Uterus (tissue), 4 donors: ENCODE measurements around the gene TTPAL. TPM values are rescaled to one million over a fixed set of nuclear protein-coding genes. Genes with fewer than 3 reads are reported as not detected.

Experiments
- DNase-seq, 2 donors: peaks; one replicate each; pipeline ENCODE4 v3.0.0-alpha.2; 2019 to 2020
- H3K27ac ChIP-seq, 2 donors: fragments of 200-600 bp; sonication (generic); 1 replicate in 1 of 2; 2 replicates in 1 of 2; pipeline ENCODE4 v1.5.1; 2016 to 2018
- H3K27me3 ChIP-seq, 2 donors: fragments of 200-600 bp; sonication (generic); one replicate each; pipeline ENCODE4 v1.5.1; 2018 to 2019; ENCODE audit warnings: control low read depth in 1 of 2
- H3K36me3 ChIP-seq, 2 donors: fragments of 200-600 bp; sonication (generic); one replicate each; pipeline ENCODE4 v1.5.1; 2019; ENCODE audit warnings: control low read depth in 1 of 2
- H3K4me1 ChIP-seq, 2 donors: fragments of 200-600 bp; sonication (generic); one replicate each; pipeline ENCODE4 v1.5.1; 2018 to 2019; ENCODE audit warnings: control low read depth in 1 of 2
- H3K4me3 ChIP-seq, 2 donors: fragments of 200-600 bp; sonication (generic); 1 replicate in 1 of 2; 2 replicates in 1 of 2; pipeline ENCODE4 v1.5.1; 2018 to 2019; ENCODE audit warnings: mild to moderate bottlenecking in 1 of 2
- H3K9me3 ChIP-seq, 2 donors: fragments of 200-600 bp; sonication (generic); one replicate each; pipeline ENCODE4 v1.5.1; 2019; ENCODE audit warnings: control low read depth in 1 of 2
- CTCF ChIP-seq, 4 experiments: fragments of 200-600 bp in 2 of 4; fragments of 450-650 bp in 2 of 4; sonication (generic) in 2 of 4; IDR thresholded peaks; one replicate each; pipeline ENCODE4 v1.5.1; 2016 to 2019; ENCODE audit warnings: antibody characterized with exemption in 4 of 4, mild to moderate bottlenecking in 2 of 4, moderate library complexity in 1 of 4
- POLR2A ChIP-seq, 2 donors: fragments of 450-650 bp; IDR thresholded peaks; one replicate each; pipeline ENCODE4 v1.6.1; 2016; ENCODE audit warnings: antibody characterized with exemption in 2 of 2, mild to moderate bottlenecking in 1 of 2, moderate library complexity in 1 of 2
- intact Hi-C: fragments of 100-400 bp; cut with DNase I; formaldehyde crosslinking; loops from one replicate; pipeline ENCODE4 v1.15.1; 2023; ENCODE audit warnings: low total_unique reads
- total RNA-seq, 4 donors: library from RNA; depleted of rRNA in 3 of 4; stranded (reverse); fragments of >200 nt in 3 of 4; gene quantifications; one replicate each; pipeline versions ENCODE4 v1.1.0 to v1.2.4, GENCODE V29; 2014 to 2023
- donor health status: DM: yes; HTN: yes; CAD: no.

Gene TTPAL
- total RNA-seq, 4 donors from 2014 or later = 4.9 to 18.2 (median 10.0) TPM

- TF ChIP-seq CTCF (IDR thresholded peaks at IDR 0.05) (no peak), POLR2A (IDR thresholded peaks at IDR 0.05) (no peak)
- intact Hi-C loops = no loop called here
- Histone ChIP-seq H3K36me3 (no peaks in the 10 kb centered on the region), H3K27me3 (peaks cover 0 to 3% of the 10 kb centered on the region in 2 donors), H3K27ac (no peak overlapping the region), H3K4me1 (no peaks in the 10 kb centered on the region), H3K9me3 (no peaks in the 10 kb centered on the region), H3K4me3 (no peak overlapping the region)
- no peak for DNase-seq
These were observed 44.6 kb upstream of the TTPAL start for GRCh38 chr20:44431118-44431501.

GRCh38 chr20:44431502-44432234 lies 44.0 kb upstream of the TTPAL start:
- Histone ChIP-seq H3K4me1 (no peaks in the 10 kb centered on the region), H3K27me3 (peaks cover 0 to 3% of the 10 kb centered on the region in 2 donors), H3K4me3 (no peak overlapping the region), H3K27ac (no peak overlapping the region), H3K36me3 (no peaks in the 10 kb centered on the region), H3K9me3 (no peaks in the 10 kb centered on the region)
- intact Hi-C loops = no loop called here
- DNase-seq = no peak
- TF ChIP-seq CTCF (IDR thresholded peaks at IDR 0.05) = no peak
- no peak for TF ChIP-seq POLR2A (IDR thresholded peaks at IDR 0.05)

DNA sequence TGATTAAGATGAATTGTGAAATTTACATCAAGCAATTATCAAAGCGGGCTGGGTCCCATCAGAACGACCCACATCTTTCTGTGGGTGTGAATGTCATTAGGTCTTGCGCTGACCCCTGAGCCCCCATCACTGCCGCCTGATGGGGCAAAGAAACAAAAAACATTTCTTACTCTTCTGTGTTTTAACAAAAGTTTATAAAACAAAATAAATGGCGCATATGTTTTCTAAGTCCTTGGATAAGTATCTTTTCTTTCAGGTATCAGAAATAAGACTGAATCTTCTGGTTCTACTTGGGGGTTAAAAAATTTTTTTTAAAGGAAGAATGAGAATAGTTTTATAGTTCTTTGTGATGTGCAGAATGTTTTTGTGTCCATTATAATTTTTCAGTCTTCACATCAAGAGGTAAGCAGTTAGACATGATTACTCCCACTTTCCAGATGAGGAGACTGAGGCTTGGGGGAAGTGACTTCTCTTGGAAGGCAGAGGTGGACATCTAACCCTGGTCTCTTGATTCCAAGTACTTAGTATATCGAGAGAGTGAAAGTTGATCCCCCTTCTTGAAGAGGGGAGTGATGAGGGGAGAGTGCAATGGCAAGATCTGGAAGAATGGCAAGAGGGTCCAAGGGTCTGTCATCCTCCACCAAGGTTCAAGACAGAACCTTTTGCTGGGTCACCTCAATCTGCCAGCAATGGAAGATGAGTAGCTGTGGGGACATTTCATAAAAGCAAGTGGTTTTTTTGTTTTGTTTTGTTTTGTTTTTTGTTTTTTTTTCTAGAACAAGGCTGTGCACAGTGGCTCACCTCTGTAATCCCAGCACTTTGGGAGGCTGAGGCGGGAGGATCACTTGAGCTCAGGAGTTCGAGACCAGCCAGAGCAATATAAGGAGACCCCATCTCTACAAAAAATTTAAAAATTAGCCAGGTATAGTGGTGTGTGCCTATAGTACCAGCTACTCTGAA lies 42.8 kb upstream of the TTPAL start:
- Histone ChIP-seq H3K36me3 (no peaks in the 10 kb centered on the region), H3K27me3 (peaks cover 0 to 3% of the 10 kb centered on the region in 2 donors), H3K9me3 (no peaks in the 10 kb centered on the region), H3K4me3 (no peak overlapping the region), H3K4me1 (no peaks in the 10 kb centered on the region), H3K27ac (no peak overlapping the region)
- TF ChIP-seq POLR2A (IDR thresholded peaks at IDR 0.05) = no peak
- TF ChIP-seq CTCF (IDR thresholded peaks at IDR 0.05) = no peak
- intact Hi-C loops = no loop called here
- DNase-seq = no peak

DNA sequence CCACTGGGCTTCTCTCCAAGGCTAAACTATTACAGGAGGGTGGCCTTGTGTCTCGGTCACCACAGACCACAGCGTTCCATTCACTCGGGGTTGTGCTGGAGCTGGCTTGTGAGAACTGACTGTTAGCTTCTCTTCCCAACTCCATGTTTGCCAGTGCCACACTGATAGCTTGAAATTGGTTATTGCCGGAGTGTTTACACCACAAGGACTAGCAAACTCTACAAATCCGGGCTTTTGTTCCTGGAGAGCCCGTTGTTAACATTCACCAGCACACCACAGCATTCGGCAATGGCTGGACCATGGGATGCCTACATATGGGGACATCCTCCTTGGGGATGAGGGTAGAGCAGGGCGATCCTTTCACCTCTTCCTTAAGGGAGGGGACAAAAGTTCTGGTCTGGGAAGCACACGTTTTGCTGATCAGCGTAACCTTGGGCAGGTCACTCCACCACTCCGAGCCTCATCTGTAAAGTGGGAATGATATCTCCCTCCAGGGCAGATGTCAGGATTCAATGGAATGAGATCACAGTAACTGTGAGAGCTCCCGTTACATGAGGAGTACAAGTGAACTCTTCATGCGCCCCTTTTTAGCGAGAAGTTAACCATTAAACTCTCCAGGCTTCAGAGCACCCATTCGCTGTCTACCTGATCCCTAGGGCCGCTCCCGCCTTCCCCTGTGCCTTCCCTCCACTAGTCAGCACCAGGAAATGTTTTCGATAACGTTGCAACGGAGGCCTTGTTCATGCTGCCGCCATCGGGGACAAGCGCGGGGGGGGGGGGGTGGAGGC lies 41.7 kb upstream of the TTPAL start:
- intact Hi-C loops = no loop called here
- no peak for DNase-seq
- Histone ChIP-seq H3K27me3 (peaks cover 0 to 3% of the 10 kb centered on the region in 2 donors), H3K9me3 (no peaks in the 10 kb centered on the region), H3K4me1 (no peaks in the 10 kb centered on the region), H3K36me3 (no peaks in the 10 kb centered on the region), H3K27ac (no peak overlapping the region), H3K4me3 (no peak overlapping the region)
- TF ChIP-seq POLR2A (IDR thresholded peaks at IDR 0.05) = no peak

DNA sequence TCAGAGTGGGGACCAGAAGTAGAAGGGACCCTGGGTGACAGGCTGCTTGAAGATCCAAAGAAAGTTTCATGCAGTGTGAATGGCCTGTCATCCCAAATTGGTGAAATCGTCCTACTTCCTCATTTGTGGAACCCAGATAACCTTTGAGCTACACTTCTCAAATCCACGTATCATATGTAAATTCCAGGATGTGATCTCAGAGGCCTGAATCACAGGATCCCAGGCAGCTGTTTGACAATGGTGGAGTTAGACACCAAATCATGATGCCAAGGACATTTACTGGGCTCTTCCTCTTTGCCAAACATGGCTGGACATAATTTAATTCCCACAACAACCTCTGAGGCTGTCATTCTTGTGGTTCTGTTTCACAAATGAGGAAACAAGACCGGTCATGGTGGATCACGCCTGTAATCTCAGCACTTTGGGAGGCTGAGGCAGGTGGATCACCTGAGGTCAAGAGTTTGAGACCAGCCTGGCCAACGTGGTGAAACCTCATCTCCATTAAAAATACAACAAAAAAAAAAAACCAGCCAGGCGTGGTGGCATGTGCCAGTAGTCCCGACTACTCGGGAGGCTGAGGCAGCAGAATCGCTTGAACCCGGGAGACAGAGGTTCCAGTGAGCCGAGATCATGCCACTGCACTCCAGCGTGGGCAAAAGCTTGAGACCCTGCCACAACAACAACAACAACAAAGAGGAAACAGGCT lies 39.9 kb upstream of the TTPAL start:
- Histone ChIP-seq H3K9me3 (no peaks in the 10 kb centered on the region), H3K27me3 (peaks cover 0 to 3% of the 10 kb centered on the region in 2 donors), H3K36me3 (no peaks in the 10 kb centered on the region), H3K4me3 (no peak overlapping the region), H3K27ac (no peak overlapping the region), H3K4me1 (no peaks in the 10 kb centered on the region)
- no peak for TF ChIP-seq POLR2A (IDR thresholded peaks at IDR 0.05)
- TF ChIP-seq CTCF (IDR thresholded peaks at IDR 0.05) = no peak
- intact Hi-C loops = no loop called here
- no peak for DNase-seq
